HK-2 (cell line): ENCODE measurements around the gene ZFAND2B.
A peak's percentile ranks its signal among the peaks of the same experiment; 100 is the strongest.

Source experiments
- DNase-seq: peaks from one replicate; pipeline ENCODE4 v3.0.0-alpha.2; 2018; ENCODE audit not compliant: unreplicated experiment

ZFAND2B gene

GRCh38 chr2:219220652-219221402 is 14.2 kb downstream of the ZFAND2B start:
- DNase-seq, result no peak

GRCh38 chr2:219221957-219222518 is 15.5 kb downstream of the ZFAND2B start:
- no peak for DNase-seq

- DNase-seq, result no peak
Measured at GRCh38 chr2:219223831-219224610, 17.4 kb downstream of the ZFAND2B start.

GRCh38 chr2:219225350-219225749 is 18.8 kb downstream of the ZFAND2B start:
- no peak for DNase-seq

- no peak for DNase-seq
Measured at GRCh38 chr2:219228041-219228910, 21.7 kb downstream of the ZFAND2B start.

- no peak for DNase-seq
Measured at GRCh38 chr2:219228911-219229304, 22.3 kb downstream of the ZFAND2B start.

- DNase-seq, result peak; percentile 98
Measured at GRCh38 chr2:219229305-219230058, 22.9 kb downstream of the ZFAND2B start, which contains the start of the genes ANKZF1 and ATG9A. ANKZF1 (plus strand) TSS chr2:219229806; CDS start chr2:219230258, 452 bp downstream. ATG9A (minus strand) TSS chr2:219229636; CDS start chr2:219228024, 1,612 bp downstream.

GRCh38 chr2:219230059-219230540 is 23.5 kb downstream of the ZFAND2B start:
- DNase-seq, result peak; percentile 82

- DNase-seq, result no peak
Measured at GRCh38 chr2:219234331-219234730, 27.7 kb downstream of the ZFAND2B start.

GRCh38 chr2:219243291-219243761 is 36.7 kb downstream of the ZFAND2B start:
- DNase-seq, result no peak

GRCh38 chr2:219244789-219245147 is 38.2 kb downstream of the ZFAND2B start:
- DNase-seq, result no peak

- DNase-seq, result peak; percentile 95
Measured at GRCh38 chr2:219245148-219245898, 38.7 kb downstream of the ZFAND2B start, which contains the start of the genes GLB1L and STK16. GLB1L (minus strand) TSS chr2:219245444; CDS start chr2:219243573, 1,871 bp downstream. STK16 (plus strand) TSS chr2:219245479; CDS start chr2:219246000, 521 bp downstream.

GRCh38 chr2:219245899-219246230 is 39.3 kb downstream of the ZFAND2B start:
- no peak for DNase-seq

GRCh38 chr2:219246559-219246958 is 40.0 kb downstream of the ZFAND2B start:
- DNase-seq, result no peak

- no peak for DNase-seq
Measured at GRCh38 chr2:219247678-219248642, 41.4 kb downstream of the ZFAND2B start.

- DNase-seq, result no peak
Measured at GRCh38 chr2:219248845-219249202, 42.2 kb downstream of the ZFAND2B start.

- DNase-seq, result peak; percentile 78
Measured at GRCh38 chr2:219249203-219249980, 42.8 kb downstream of the ZFAND2B start.
